Left lung (tissue), 10 donors: ENCODE data around the gene IGLL1. TPM values are rescaled to one million over a fixed set of nuclear protein-coding genes. Genes with fewer than 3 reads are reported as not detected.
"Not testable (repeated sequence)": the region's sequence is repeated elsewhere in the genome, so short reads cannot be mapped to it uniquely, and the experiment has no call there.

ENCODE experiments used
- ATAC-seq: fragments of 200-7000 bp; cut with Tn5 transposase; one replicate; pipeline ENCODE4 v1.9.1; 2020; ENCODE audit warnings: moderate library complexity
- DNase-seq, 4 donors: peaks; one replicate each; pipeline ENCODE4 v3.0.0-alpha.2; 2013 to 2020
- H3K27ac ChIP-seq, 2 donors: fragments of 200-600 bp; sonication (generic) in 1 of 2; one replicate each; pipeline versions ENCODE4 v1.5.0 to v1.8.0; 2020 to 2021
- H3K27me3 ChIP-seq, 2 donors: fragments of 200-600 bp; sonication (generic) in 1 of 2; one replicate each; pipeline versions ENCODE4 v1.5.0 to v1.8.0; 2020 to 2021
- H3K36me3 ChIP-seq, 2 donors: fragments of 200-600 bp; sonication (generic) in 1 of 2; one replicate each; pipeline versions ENCODE4 v1.5.0 to v1.8.0; 2020 to 2021
- H3K4me1 ChIP-seq, 2 donors: fragments of 200-600 bp; one replicate each; pipeline ENCODE4 v1.8.0; 2021
- H3K4me3 ChIP-seq, 2 donors: fragments of 200-600 bp; sonication (generic) in 1 of 2; one replicate each; pipeline versions ENCODE4 v1.5.0 to v1.8.0; 2020 to 2021; ENCODE audit warnings: mild to moderate bottlenecking in 1 of 2
- H3K9me3 ChIP-seq, 2 donors: fragments of 200-600 bp; sonication (generic) in 1 of 2; one replicate each; pipeline versions ENCODE4 v1.5.0 to v1.8.0; 2020 to 2021
- CTCF ChIP-seq, 2 donors: fragments of 200-600 bp; sonication (generic) in 1 of 2; IDR thresholded peaks; one replicate each; pipeline versions ENCODE4 v1.5.0 to v1.8.0; 2021; ENCODE audit warnings: antibody characterized with exemption in 2 of 2
- intact Hi-C, 2 donors: fragments of 100-400 bp; cut with DNase I; formaldehyde crosslinking; loops; one replicate each; pipeline versions ENCODE4 v1.11.2 to v1.14.2; 2022
- polyA plus RNA-seq, 6 donors: library from polyadenylated mRNA; unstranded; fragments of 120-200 nt; gene quantifications; one replicate each; pipeline ENCODE4 v1.2.1, GENCODE V29; 2013; ENCODE audit not compliant: insufficient read length in 6 of 6
- total RNA-seq, 2 donors: library from RNA; stranded (reverse); fragmentation: NEBNext Ultra II Directional; extraction: Animal tissue kit (Norgen Biotek cat#: 25700); gene quantifications; one replicate each; pipeline ENCODE4 v1.2.1, GENCODE V29; 2021
- donor health status: DM: no; HTN: yes; CAD: no.
- donor health status: DM: no; HTN: no; CAD: no.

The IGLL1 gene
- total and polyA plus RNA-seq, 8 donors = 0.39 to 1.6 (median 0.55) TPM; not detected in 2

DNA sequence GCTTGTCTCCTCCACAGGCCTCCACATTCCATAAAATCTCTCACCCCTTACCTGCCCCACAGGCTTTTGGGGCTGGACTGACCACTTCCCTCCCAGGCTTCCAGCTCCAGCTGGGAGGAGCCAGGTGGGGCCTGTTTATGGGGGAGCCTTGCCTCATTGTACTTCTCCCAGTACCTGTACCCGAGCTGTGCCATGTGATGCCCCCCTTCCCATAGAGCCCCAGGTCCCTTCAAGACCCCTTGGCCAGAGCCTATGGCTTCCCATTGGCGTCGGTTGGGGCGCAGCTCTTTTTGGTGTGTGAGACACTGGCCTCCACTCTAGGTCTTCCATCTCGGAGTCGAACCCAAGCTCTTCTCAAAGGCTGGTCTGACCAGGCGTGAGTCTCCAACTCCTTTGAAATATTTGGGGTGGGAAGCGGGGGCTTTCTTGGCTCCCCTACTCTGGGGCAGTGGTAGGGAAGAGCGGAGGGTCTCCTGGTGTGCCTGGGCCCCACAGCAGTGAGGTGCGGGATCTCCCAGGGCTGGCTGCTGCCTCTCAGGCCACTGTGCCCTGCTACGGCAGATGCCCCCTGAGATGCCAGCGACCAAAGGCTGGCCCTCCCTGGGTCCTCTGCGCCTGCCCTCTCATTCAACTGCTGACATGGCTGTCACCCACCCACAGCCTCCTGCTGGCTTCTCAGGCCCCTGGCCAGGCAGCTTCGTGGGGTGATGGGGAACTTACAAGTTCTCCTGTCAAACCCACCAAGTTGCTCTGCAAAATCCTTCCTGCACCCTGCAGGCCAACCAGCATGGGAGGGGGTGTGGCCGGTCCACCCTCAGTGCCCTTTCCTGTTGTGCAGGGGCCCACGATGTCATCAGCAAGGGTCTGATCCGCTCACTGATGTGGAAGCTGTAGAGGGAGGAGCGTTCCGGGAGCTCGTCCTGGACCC, 26.4 kb upstream of the IGLL1 start:
- Histone ChIP-seq H3K27ac (no peak overlapping the region), H3K9me3 (no peaks in the 10 kb centered on the region), H3K4me3 (no peak overlapping the region), H3K27me3 (no peaks in the 10 kb centered on the region), H3K4me1 (no peaks in the 10 kb centered on the region), H3K36me3 (no peaks in the 10 kb centered on the region)
- ATAC-seq = no peak
- intact Hi-C loops = no loop called here
- DNase-seq = no peak
- no peak for TF ChIP-seq CTCF (IDR thresholded peaks at IDR 0.05)

DNA sequence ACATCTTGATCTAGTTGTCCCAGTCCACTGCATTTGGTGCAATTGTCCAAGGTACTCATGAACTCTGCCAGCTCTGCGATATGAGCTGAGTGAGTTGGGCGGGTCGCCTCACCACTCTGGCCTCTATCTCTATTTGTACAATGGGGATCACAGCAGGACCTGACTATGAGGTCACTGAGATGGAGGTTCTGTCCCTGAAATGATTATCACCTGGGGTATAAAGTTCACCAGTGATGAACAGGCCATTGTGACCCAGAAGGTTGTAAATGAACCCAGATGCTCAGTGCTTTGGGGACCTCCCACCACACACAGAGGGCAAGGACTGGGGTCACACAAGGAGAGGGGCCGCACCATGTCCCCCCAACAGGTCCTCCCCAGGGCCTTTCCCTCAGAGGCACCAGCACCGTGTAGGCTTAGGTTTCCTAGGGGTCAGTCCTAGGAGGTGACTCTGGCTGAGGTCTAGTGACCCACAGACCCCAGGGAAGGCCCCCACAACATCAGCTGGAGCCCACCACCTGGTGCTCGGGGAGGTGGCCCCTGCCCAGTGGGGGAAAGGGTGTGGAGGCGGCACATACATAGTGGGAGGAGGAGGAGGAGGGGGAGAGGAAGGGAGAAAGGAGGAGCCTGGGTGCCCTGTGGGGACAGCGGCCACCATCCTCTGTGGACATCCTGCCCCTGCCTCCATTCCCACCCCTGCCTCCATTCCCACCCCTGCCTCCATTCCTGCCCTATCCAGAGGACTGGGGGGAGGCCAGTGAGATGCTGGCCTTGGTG, 25.0 kb upstream of the IGLL1 start:
- Histone ChIP-seq H3K27ac (no peak overlapping the region), H3K27me3 (no peaks in the 10 kb centered on the region), H3K36me3 (no peaks in the 10 kb centered on the region), H3K4me1 (no peaks in the 10 kb centered on the region), H3K9me3 (no peaks in the 10 kb centered on the region), H3K4me3 (no peak overlapping the region)
- no peak for TF ChIP-seq CTCF (IDR thresholded peaks at IDR 0.05)
- ATAC-seq = no peak
- no peak for DNase-seq
- intact Hi-C loops = no loop called here

DNA sequence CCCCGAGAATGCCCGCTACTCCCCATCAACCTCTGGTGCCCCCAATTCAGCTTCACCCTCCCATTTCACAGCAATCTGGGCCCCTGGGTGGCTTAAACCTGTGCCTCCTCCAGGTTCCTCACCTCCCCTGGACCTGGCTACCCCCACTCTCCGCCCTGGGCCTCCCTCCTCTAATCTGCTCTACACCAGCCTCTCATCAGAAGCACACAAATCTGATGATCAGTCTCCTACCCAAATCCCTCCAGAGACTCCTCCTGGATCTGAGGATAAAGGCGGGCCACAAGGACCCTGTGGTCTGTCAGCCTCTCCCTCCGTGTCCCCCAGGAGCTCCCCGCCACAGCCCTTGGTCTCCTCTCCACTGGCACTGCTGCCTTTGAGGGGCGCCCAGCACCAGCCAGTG, 23.2 kb upstream of the IGLL1 start:
- intact Hi-C loops = no loop called here
- DNase-seq (no peak), ATAC-seq (no peak)
- H3K27me3 ChIP-seq = no peaks in the 10 kb centered on the region
- no peak overlapping the region for H3K4me3 ChIP-seq
- TF ChIP-seq CTCF (IDR thresholded peaks at IDR 0.05) = no peak
- H3K4me1 ChIP-seq = no peaks in the 10 kb centered on the region
- H3K9me3 ChIP-seq = no peaks in the 10 kb centered on the region
- no peak overlapping the region for H3K27ac ChIP-seq
- no peaks in the 10 kb centered on the region for H3K36me3 ChIP-seq

- Histone ChIP-seq H3K36me3 (no peaks in the 10 kb centered on the region), H3K4me3 (no peak overlapping the region), H3K9me3 (no peaks in the 10 kb centered on the region), H3K27ac (no peak overlapping the region), H3K4me1 (no peaks in the 10 kb centered on the region), H3K27me3 (no peaks in the 10 kb centered on the region)
- DNase-seq (no peak), ATAC-seq (no peak)
- no peak for TF ChIP-seq CTCF (IDR thresholded peaks at IDR 0.05)
- intact Hi-C loops = no loop called here
Measured at GRCh38 chr22:23598805-23599518, 18.9 kb upstream of the IGLL1 start.

DNA sequence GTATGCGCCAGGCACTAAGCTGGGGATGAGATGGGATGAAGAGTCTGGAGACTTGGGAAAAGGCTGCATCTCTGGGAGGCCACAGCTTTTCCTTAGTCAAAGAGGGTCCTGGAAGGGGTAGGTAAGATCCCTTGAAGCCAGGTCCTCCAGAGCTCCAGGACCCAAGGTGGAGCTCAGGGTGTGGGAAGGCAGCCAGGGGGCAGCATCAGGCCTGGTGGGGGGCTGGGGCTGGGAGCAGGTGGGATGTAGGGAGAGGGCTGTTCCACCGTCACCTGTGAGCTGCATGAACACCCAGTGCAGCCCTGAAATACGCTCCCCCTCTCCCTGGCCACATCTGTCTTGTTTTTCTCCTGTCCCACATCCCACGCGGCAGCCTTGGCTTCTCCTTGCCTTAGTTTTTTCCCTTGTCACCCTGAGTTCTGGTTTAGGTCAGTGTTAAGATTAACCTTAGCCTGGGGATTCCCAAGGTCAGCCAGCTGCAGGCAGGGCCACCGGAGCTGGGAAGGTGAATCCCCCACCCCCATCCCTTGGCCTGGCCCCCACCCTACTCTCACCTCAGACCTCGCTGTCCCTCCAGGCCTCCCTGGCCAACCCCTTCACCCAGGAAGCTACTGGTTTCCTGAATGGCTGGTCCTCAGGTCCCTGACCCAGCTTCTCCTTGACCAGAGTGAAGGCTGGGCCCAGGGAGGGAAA, 17.6 kb upstream of the IGLL1 start:
- DNase-seq, H3K9me3 ChIP-seq, ATAC-seq, H3K36me3 ChIP-seq, H3K4me3 ChIP-seq, intact Hi-C loops, H3K4me1 ChIP-seq, H3K27ac ChIP-seq, H3K27me3 ChIP-seq: not testable (repeated sequence)

- intact Hi-C loops, DNase-seq, H3K36me3 ChIP-seq, H3K4me1 ChIP-seq, ATAC-seq, H3K9me3 ChIP-seq, H3K27me3 ChIP-seq, H3K4me3 ChIP-seq, H3K27ac ChIP-seq: not testable (repeated sequence)
Measured at GRCh38 chr22:23595904-23596303, 15.8 kb upstream of the IGLL1 start.
